ENCODE results near the gene RFC4. TPM values are rescaled to one million over a fixed set of nuclear protein-coding genes. Genes with fewer than 3 reads are reported as not detected.

Gene RFC4
- total and polyA plus RNA-seq, 2 of the 13 experiments (the other 11 are each of a cell fraction or from before 2014, with no cell fraction given), result 18.5 to 103 TPM

DNA sequence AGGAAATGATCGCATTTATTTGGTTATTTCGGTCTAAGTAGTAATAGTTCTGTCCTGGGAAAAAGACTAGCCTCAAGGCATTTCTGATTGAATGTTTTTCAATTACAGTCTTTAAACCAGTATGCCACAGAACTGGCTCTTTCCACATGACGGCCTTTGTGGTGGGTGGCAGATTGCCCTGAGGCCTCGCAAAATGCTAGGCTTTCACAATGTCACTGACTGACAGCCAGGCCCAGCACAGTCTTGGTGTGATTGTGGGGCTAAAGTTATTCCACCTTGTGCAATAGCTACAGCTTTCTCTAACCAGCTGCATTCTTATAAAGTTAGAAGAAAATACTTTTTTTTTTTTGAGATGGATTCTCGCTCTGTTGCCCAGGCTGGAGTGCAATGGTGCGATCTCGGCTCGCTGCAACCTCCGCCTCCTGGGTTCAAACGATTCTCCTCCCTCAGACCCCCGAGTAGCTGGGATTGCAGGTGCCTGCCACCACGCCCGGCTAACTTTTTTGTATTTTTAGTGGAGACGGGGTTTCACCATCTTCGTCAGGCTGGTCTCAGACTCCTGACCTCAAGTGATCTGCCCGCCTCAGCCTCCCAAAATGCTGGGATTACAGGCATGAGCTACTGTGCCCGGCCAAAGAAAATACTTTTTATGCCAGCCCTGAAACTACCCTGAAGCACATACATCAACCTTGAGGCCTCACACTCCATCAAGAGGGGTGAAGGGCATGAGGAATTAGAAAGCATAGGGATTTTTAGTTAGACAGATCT, 33.8 kb upstream of the RFC4 start:
- Histone ChIP-seq H3K9ac (ENCODE audit: insufficient read depth, low read depth, low read length) (no peak overlapping the region), H3K4me1 (ENCODE audit: insufficient read depth, low read length) (peaks cover 17% of the 10 kb centered on the region), H2AFZ (ENCODE audit: low read length) (no peak overlapping the region), H3K27ac (ENCODE audit: extremely low read length, insufficient read depth, low read length) (no peak overlapping the region), H3K4me2 (ENCODE audit: low read depth, low read length) (no peak overlapping the region), H4K20me1 (ENCODE audit: insufficient read depth, low read length) (no peaks in the 10 kb centered on the region), H3K36me3 (replicated peaks in 1 of 2; ENCODE audit: control insufficient read depth in 1 of 2, insufficient read depth in 2 of 2, low read length in 2 of 2) (no peaks in the 10 kb centered on the region), H3K9me3 (ENCODE audit: low read length) (no peaks in the 10 kb centered on the region), H3K79me2 (ENCODE audit: insufficient read depth, low read length) (no peaks in the 10 kb centered on the region), H3K4me3 (replicated peaks in 1 of 3; ENCODE audit: insufficient read depth in 1 of 3, low read depth in 2 of 3, low read length in 3 of 3) (no peak overlapping the region), H3K27me3 (ENCODE audit: control insufficient read depth in 1 of 2, insufficient read depth in 2 of 2, low read length in 2 of 2) (peaks cover 4 to 30% of the 10 kb centered on the region in 2 experiments; a peak in 3 of 5 replicates)
- no TSS peak for BruUV-seq (replicated peaks)
- intact Hi-C loops (cut with micrococcal nuclease; ENCODE audit: unreplicated experiment), result no loop called here
- ATAC-seq (no peak), FAIRE-seq (no peak), DNase-seq (ENCODE audit: low spot score) (no peak)
- WGBS (ENCODE audit: low lambda C conversion rate), result 51% methylated on average over 17 of the region's 17 CpGs
- ChIA-PET POLR2A (no interaction called here), CTCF (ENCODE audit: low intra/inter-chr PET ratio, low total read pairs) (no interaction called here)
- TF ChIP-seq KLF13 (CRISPR knock-in tag; IDR thresholded peaks at IDR 0.05), result no peak
- TF ChIP-seq CREM (IDR thresholded peaks at IDR 0.05), result no peak
- no peak for TF ChIP-seq CREM (CRISPR knock-in tag; IDR thresholded peaks at IDR 0.05)
- TF ChIP-seq, protein P1, sequence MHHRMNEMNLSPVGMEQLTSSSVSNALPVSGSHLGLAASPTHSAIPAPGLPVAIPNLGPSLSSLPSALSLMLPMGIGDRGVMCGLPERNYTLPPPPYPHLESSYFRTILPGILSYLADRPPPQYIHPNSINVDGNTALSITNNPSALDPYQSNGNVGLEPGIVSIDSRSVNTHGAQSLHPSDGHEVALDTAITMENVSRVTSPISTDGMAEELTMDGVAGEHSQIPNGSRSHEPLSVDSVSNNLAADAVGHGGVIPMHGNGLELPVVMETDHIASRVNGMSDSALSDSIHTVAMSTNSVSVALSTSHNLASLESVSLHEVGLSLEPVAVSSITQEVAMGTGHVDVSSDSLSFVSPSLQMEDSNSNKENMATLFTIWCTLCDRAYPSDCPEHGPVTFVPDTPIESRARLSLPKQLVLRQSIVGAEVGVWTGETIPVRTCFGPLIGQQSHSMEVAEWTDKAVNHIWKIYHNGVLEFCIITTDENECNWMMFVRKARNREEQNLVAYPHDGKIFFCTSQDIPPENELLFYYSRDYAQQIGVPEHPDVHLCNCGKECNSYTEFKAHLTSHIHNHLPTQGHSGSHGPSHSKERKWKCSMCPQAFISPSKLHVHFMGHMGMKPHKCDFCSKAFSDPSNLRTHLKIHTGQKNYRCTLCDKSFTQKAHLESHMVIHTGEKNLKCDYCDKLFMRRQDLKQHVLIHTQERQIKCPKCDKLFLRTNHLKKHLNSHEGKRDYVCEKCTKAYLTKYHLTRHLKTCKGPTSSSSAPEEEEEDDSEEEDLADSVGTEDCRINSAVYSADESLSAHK (CRISPR knock-in tag; IDR thresholded peaks at IDR 0.05; ENCODE audit: borderline replicate concordance), result no peak
- no peak for TF ChIP-seq MYC (CRISPR knock-in tag; IDR thresholded peaks at IDR 0.05; ENCODE audit: borderline replicate concordance)
- TF ChIP-seq ZNF564 (CRISPR knock-in tag; IDR thresholded peaks at IDR 0.05), result no peak
- no peak for TF ChIP-seq ZNF124 (CRISPR knock-in tag; IDR thresholded peaks at IDR 0.05)
- no peak for TF ChIP-seq NFYB (CRISPR knock-in tag; IDR thresholded peaks at IDR 0.05)
- no peak for TF ChIP-seq MXD4 (CRISPR knock-in tag; IDR thresholded peaks at IDR 0.05)
- TF ChIP-seq, protein P2, sequence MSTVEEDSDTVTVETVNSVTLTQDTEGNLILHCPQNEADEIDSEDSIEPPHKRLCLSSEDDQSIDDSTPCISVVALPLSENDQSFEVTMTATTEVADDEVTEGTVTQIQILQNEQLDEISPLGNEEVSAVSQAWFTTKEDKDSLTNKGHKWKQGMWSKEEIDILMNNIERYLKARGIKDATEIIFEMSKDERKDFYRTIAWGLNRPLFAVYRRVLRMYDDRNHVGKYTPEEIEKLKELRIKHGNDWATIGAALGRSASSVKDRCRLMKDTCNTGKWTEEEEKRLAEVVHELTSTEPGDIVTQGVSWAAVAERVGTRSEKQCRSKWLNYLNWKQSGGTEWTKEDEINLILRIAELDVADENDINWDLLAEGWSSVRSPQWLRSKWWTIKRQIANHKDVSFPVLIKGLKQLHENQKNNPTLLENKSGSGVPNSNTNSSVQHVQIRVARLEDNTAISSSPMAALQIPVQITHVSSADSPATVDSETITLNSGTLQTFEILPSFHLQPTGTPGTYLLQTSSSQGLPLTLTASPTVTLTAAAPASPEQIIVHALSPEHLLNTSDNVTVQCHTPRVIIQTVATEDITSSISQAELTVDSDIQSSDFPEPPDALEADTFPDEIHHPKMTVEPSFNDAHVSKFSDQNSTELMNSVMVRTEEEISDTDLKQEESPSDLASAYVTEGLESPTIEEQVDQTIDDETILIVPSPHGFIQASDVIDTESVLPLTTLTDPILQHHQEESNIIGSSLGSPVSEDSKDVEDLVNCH (CRISPR knock-in tag; IDR thresholded peaks at IDR 0.05), result no peak
- in situ Hi-C loops (cut with HindIII; ENCODE audit: extremely low pct_ligation_motif_present, low pct_unique_long_range_greater_than_20kb), result no loop called here

Measured in HepG2 (cell line).